Measurements from ENCODE around the gene WDR36. TPM values are rescaled to one million over a fixed set of nuclear protein-coding genes. Genes with fewer than 3 reads are reported as not detected.

WDR36 gene
- total and polyA plus RNA-seq, 9 of the 15 experiments (the other 6 are each of a cell fraction or from before 2014, with no cell fraction given), result 25.7 to 68.0 (median 41.5) TPM

DNA sequence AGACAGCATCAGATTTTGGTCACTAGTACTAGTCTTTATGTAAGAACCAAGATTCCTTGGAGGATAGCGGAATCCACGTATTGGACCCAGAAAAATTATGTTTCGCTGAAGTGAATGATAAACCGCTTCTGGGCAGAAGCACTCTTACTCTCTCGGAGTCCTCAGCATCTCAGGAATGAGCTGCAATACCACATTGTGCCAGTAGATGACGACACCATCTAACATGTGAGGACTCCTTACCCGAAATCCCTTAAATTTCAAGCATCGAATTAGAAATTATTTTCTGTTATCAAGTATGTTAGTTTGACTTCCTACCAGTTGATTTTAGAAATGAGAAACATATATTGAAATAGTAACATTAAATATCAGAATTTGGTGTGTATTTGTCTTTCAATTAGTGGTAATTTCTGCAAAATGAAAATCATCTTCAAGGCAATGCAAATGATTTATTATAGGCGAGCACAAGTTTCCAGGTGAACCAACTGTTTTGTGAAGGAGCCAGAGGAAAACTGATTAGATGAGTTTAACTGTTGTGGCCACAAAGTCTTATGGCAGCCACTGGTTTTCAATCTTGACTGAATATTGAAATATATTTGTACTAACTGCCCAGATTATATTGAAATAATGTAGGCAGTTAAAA, 66.1 kb downstream of the WDR36 start (continued):
- TF ChIP-seq RAD21 (CRISPR knock-in tag; conservative IDR thresholded peaks at IDR 0.05 in 1 of 2, IDR thresholded peaks at IDR 0.05 in 1 of 2), result peak; percentile 89 to 90
- TF ChIP-seq, protein P1, sequence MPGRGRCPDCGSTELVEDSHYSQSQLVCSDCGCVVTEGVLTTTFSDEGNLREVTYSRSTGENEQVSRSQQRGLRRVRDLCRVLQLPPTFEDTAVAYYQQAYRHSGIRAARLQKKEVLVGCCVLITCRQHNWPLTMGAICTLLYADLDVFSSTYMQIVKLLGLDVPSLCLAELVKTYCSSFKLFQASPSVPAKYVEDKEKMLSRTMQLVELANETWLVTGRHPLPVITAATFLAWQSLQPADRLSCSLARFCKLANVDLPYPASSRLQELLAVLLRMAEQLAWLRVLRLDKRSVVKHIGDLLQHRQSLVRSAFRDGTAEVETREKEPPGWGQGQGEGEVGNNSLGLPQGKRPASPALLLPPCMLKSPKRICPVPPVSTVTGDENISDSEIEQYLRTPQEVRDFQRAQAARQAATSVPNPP (IDR thresholded peaks at IDR 0.05; ENCODE audit: borderline replicate concordance, insufficient read depth, insufficient read length), result no peak
- TF ChIP-seq, protein P2, sequence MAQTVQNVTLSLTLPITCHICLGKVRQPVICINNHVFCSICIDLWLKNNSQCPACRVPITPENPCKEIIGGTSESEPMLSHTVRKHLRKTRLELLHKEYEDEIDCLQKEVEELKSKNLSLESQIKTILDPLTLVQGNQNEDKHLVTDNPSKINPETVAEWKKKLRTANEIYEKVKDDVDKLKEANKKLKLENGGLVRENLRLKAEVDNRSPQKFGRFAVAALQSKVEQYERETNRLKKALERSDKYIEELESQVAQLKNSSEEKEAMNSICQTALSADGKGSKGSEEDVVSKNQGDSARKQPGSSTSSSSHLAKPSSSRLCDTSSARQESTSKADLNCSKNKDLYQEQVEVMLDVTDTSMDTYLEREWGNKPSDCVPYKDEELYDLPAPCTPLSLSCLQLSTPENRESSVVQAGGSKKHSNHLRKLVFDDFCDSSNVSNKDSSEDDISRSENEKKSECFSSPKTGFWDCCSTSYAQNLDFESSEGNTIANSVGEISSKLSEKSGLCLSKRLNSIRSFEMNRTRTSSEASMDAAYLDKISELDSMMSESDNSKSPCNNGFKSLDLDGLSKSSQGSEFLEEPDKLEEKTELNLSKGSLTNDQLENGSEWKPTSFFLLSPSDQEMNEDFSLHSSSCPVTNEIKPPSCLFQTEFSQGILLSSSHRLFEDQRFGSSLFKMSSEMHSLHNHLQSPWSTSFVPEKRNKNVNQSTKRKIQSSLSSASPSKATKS (CRISPR knock-in tag; IDR thresholded peaks at IDR 0.05), result no peak
- TF ChIP-seq, protein P3, sequence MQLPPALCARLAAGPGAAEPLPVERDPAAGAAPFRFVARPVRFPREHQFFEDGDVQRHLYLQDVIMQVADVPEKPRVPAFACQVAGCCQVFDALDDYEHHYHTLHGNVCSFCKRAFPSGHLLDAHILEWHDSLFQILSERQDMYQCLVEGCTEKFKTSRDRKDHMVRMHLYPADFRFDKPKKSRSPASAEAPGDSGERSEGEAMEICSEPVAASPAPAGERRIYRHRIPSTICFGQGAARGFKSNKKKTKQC (CRISPR knock-in tag; IDR thresholded peaks at IDR 0.05), result no peak
- TF ChIP-seq, protein P4, sequence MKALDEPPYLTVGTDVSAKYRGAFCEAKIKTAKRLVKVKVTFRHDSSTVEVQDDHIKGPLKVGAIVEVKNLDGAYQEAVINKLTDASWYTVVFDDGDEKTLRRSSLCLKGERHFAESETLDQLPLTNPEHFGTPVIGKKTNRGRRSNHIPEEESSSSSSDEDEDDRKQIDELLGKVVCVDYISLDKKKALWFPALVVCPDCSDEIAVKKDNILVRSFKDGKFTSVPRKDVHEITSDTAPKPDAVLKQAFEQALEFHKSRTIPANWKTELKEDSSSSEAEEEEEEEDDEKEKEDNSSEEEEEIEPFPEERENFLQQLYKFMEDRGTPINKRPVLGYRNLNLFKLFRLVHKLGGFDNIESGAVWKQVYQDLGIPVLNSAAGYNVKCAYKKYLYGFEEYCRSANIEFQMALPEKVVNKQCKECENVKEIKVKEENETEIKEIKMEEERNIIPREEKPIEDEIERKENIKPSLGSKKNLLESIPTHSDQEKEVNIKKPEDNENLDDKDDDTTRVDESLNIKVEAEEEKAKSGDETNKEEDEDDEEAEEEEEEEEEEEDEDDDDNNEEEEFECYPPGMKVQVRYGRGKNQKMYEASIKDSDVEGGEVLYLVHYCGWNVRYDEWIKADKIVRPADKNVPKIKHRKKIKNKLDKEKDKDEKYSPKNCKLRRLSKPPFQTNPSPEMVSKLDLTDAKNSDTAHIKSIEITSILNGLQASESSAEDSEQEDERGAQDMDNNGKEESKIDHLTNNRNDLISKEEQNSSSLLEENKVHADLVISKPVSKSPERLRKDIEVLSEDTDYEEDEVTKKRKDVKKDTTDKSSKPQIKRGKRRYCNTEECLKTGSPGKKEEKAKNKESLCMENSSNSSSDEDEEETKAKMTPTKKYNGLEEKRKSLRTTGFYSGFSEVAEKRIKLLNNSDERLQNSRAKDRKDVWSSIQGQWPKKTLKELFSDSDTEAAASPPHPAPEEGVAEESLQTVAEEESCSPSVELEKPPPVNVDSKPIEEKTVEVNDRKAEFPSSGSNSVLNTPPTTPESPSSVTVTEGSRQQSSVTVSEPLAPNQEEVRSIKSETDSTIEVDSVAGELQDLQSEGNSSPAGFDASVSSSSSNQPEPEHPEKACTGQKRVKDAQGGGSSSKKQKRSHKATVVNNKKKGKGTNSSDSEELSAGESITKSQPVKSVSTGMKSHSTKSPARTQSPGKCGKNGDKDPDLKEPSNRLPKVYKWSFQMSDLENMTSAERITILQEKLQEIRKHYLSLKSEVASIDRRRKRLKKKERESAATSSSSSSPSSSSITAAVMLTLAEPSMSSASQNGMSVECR (CRISPR knock-in tag; IDR thresholded peaks at IDR 0.05), result no peak
- no peak for TF ChIP-seq KHSRP (IDR thresholded peaks at IDR 0.05)
- no peak for TF ChIP-seq ARID1B (IDR thresholded peaks at IDR 0.05)
- TF ChIP-seq PHF8 (IDR thresholded peaks at IDR 0.05; ENCODE audit: borderline replicate concordance, low read length), result no peak
- TF ChIP-seq SMC3 (conservative IDR thresholded peaks at IDR 0.05; ENCODE audit: insufficient read depth, low read depth, low read length), result peak; percentile 79
- TF ChIP-seq, protein P5, sequence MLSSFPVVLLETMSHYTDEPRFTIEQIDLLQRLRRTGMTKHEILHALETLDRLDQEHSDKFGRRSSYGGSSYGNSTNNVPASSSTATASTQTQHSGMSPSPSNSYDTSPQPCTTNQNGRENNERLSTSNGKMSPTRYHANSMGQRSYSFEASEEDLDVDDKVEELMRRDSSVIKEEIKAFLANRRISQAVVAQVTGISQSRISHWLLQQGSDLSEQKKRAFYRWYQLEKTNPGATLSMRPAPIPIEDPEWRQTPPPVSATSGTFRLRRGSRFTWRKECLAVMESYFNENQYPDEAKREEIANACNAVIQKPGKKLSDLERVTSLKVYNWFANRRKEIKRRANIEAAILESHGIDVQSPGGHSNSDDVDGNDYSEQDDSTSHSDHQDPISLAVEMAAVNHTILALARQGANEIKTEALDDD (IDR thresholded peaks at IDR 0.05), result no peak
- TF ChIP-seq STAG1 (CRISPR knock-in tag; IDR thresholded peaks at IDR 0.05; ENCODE audit: borderline replicate concordance), result peak; percentile 36; the same call in 1 of the 2 replicates
- no peak for TF ChIP-seq ELF4 (CRISPR knock-in tag; IDR thresholded peaks at IDR 0.05)
- TF ChIP-seq, protein P6, sequence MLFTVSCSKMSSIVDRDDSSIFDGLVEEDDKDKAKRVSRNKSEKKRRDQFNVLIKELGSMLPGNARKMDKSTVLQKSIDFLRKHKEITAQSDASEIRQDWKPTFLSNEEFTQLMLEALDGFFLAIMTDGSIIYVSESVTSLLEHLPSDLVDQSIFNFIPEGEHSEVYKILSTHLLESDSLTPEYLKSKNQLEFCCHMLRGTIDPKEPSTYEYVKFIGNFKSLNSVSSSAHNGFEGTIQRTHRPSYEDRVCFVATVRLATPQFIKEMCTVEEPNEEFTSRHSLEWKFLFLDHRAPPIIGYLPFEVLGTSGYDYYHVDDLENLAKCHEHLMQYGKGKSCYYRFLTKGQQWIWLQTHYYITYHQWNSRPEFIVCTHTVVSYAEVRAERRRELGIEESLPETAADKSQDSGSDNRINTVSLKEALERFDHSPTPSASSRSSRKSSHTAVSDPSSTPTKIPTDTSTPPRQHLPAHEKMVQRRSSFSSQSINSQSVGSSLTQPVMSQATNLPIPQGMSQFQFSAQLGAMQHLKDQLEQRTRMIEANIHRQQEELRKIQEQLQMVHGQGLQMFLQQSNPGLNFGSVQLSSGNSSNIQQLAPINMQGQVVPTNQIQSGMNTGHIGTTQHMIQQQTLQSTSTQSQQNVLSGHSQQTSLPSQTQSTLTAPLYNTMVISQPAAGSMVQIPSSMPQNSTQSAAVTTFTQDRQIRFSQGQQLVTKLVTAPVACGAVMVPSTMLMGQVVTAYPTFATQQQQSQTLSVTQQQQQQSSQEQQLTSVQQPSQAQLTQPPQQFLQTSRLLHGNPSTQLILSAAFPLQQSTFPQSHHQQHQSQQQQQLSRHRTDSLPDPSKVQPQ (CRISPR knock-in tag; IDR thresholded peaks at IDR 0.05; ENCODE audit: borderline replicate concordance), result no peak
